ENCODE measurements around the gene PIK3R5. TPM values are rescaled to one million over a fixed set of nuclear protein-coding genes. Genes with fewer than 3 reads are reported as not detected.

The PIK3R5 gene
- total and polyA plus RNA-seq, 12 donors: 0.66 to 10.1 (median 2.2) TPM

Other genes starting within 250 kb of the PIK3R5 start
- gene CCDC42, start 220.9 kb downstream of the PIK3R5 start, total RNA-seq: under 1 TPM in 1 of 10 donors, not detected in 9; 0.30 TPM
- not detected for gene CCDC42, start 220.9 kb downstream of the PIK3R5 start, polyA plus RNA-seq
- not detected for gene SPDYE4, start 207.2 kb downstream of the PIK3R5 start, total RNA-seq
- gene SPDYE4, start 207.2 kb downstream of the PIK3R5 start, polyA plus RNA-seq: not detected
- gene MFSD6L, start 166.3 kb downstream of the PIK3R5 start, total RNA-seq: under 1 TPM in 3 of 10 donors, not detected in 7; 0.14 to 0.28 (median 0.19) TPM
- under 1 TPM; 0.03 to 0.15 TPM for gene MFSD6L, start 166.3 kb downstream of the PIK3R5 start, polyA plus RNA-seq
- 1 to 10 TPM in 5 of 10 donors, under 1 TPM in 5; 0.32 to 3.4 (median 1.0) TPM for gene PIK3R6, start 98.0 kb downstream of the PIK3R5 start, total RNA-seq
- 1 to 10 TPM in 1 of 2 donors, under 1 TPM in 1; 0.58 to 1.5 TPM for gene PIK3R6, start 98.0 kb downstream of the PIK3R5 start, polyA plus RNA-seq
- 10 to 100 TPM in 9 of 10 donors, 1 to 10 TPM in 1; 6.2 to 38.7 (median 17.9) TPM for gene NTN1, start 55.8 kb upstream of the PIK3R5 start, total RNA-seq
- 1 to 10 TPM; 3.0 to 4.9 TPM for gene NTN1, start 55.8 kb upstream of the PIK3R5 start, polyA plus RNA-seq